GM21786 (cell line): ENCODE results near the gene GPR152.
"Not testable (repeated sequence)": the region's sequence is repeated elsewhere in the genome, so short reads cannot be mapped to it uniquely, and the experiment has no call there.

Experiments used
- ATAC-seq: cut with Tn5 transposase; IDR thresholded peaks from one replicate; pipeline ENCODE4 v1.9.1; 2021; ENCODE audit not compliant: unreplicated experiment

The GPR152 gene

DNA sequence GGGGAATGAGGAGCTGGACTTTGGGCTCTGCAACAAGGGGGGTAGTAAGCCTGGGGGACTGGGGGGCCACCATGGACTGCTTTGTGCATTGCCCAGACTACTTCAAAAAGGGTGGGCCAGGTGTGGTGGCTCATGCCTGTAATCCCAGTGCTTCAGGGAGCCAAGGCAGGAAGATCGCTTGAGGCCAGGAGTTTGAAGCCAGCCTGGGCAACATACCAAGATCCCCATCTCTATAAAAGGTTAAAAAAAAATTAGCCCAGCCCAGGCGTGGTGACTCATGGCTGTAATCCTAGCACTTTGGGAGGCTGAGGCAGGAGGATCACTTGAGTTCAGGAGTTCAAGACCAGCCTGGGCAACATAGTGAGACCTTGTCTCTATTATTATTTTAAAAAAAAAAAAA, 13.0 kb upstream of the GPR152 start:
- ATAC-seq, result not testable (repeated sequence)

DNA sequence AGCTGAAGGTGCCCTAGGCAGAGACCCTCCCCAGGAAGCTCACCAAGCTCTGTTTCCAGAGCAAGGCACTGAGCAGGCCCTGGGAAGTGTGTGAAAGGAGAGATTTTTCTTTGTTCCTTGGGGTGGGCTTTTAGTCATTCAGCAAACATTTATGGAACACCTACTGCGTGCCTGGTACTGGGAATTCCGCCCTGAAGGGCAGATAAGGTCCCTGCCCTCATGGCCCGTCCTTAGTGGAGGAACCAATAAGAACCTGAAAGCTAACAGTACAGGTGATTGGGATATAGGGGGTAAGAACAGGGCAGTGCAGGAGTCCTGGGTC, 12.6 kb upstream of the GPR152 start:
- ATAC-seq, result no peak

DNA sequence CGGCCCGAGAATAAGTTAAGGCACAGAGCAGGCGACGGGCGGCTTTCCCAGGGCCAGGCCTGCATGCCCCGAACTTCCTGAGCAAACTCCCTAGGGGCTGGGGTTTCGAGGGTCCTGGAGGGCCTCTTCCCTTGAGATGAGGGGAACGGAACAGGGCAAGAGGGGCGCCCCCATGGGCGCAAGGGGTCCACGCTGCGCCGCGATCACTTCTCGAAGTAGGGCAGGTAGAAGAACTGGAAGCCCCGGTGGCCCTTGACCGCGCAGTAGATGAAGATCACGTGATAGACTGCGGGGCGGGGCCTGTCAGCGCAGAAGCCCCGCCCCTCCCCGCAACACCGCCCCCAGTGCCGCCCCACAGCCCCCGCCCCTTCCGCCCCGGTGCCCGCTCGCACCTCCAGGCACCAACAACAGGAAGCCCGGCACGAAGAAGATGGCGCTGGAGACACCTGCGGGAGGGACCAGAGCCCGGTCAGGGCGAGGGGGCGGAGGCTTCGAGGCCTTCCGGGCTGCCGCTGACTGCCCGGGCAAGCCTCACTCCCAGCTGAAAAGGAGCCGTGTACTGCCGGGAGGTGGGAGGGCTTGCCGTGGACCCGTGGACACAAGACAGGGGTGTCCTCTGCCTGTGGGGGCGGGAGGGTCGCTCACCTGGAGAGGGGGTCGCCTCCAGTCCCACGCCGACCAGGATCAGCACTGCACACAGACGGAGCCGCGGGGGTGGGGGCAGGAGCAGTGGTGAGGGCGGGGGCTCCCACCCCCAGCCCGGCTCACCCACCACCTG, 12.1 kb upstream of the GPR152 start:
- peak; percentile 45 for ATAC-seq

DNA sequence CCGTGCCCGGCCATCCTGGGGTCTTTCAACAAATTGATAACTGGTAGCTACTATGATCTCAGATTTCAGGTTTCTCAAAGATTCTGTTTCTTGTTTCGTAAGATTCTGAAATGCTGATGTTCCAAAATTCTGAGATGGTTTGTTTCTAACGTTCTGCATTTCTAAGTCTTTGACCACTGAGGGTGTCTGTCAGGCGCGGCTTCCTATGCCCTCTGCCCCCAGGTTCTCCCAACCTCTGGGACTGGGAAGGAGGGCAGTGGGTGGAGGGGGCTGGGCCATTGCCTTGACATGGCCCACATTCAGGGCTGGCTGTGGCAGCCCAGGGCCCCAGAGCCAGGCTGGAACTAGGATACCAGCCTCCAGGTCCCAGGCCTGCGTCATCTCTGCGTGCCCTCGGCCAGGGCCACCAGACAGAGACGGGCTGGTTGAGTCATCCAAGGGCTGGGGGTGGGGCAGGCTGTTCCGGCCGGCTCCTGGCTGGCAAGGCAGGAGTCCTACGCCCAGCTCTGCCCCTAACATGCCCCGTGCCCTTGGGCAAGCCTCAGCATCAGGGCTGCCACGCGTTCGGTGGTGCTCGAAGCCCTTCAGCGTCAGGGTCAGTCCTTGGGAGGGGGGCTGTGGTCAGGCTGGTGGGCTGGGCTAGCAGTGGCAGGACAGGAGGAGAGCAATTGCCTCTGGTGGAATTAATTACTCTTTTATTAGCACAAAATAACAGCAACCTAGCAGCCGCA, 11.3 kb upstream of the GPR152 start:
- ATAC-seq, result no peak

DNA sequence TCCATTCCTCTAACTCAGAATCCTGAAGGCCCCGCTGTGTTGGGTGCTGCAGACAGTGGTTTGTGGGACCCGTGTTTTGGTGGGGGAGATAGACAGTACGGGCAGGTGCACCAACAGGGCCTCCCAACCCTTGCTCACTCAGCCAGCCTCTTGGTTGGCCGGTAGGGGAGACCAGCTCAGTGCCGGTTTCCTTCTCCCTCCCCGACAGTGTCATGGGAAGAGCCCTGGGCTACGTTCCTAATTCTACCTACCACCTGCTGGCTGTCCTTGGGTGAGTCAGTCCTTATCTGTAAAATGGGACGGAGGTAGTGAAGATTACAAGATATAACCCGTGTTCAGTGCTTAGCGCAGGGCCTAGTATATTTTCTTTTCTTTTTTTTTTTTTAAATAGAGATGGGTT, 10.7 kb upstream of the GPR152 start:
- no peak for ATAC-seq

DNA sequence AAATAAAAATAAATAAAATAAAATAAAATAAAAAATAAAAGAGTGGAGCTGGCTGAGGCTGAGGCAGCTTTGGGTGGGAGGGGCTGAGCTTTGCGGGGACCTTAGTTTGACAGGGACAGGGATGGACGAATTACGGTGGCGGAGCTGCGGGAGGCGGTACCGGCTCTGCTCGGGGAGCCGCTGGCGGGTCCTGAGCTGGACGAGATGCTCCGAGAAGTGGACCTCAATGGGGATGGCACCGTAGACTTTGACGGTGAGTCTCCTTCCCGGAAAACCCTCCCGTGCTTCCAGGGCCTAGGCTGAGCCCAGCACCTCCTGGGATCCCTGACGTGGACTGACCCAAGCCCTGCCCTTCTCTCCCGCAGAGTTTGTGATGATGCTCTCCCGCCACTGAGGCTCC, 5.7 kb upstream of the GPR152 start:
- no peak for ATAC-seq

DNA sequence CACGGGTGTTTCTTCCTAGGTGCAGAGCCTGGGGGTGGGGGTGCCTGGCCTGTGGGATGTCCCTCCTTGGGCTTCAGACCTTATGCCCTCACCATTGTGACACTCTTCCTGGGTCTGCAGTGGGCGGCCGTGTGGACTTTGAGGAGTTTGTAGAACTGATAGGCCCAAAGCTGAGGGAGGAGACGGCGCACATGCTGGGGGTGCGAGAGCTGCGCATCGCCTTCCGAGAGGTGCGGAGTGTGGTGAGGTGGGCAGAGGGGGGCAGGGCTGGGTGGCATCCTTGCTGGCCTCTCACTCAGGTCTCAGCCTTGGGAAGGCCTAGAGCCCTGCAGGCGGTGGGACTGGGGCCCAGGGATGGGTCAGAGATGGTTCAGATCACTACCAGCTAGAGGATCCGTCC, 4.9 kb upstream of the GPR152 start:
- ATAC-seq, result no peak

DNA sequence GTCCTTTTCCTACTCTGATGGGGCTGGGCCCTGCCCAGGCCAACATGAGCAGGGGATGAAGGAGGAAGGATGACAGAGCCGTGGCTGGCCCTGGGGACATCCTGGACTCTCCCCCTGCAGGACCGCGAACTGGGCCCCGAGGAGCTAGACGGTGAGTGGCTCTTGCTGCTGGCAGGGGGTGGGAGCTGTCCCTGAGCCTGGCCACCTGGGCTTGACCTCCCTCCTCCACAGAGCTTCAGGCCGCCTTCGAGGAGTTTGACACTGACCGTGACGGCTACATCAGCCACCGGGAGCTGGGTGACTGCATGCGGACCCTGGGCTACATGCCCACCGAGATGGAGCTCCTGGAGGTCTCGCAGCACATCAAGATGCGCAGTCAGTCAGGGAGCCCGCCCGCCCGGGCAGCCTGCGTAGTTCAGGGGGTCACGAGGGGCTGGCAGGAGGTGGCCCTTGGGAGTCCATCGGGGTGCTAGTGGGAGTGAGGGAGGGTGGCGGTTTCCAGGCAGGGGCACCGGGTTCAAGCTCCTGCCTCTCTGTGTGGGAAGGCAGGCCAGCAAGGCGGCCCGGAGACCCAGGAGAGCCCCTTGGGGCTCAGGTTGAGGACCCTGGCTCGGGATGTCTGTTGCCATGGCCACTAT, 3.7 kb upstream of the GPR152 start:
- no peak for ATAC-seq

DNA sequence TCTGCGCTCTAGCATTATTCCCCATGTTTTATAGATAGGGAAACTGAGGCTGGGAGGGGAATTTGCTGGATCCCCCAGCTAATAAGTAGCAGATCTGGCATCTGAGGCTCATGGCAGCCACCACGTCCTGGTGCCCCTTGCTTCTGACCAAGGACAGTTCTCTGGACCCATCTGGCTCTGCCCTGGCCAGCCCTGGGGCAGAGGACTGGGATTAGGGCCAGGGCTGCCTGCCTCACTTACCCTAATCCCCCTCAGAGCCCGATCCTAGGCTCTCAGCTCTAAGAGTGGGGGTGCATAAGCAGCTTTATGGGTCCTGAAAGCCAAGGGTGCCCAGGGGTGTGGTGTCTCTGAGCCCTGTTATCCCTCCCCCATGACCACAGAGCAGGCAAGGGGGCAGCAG, 2.5 kb upstream of the GPR152 start, which contains the start of gene CABP4:
TSS of gene CABP4 (plus strand) at position 301 of the 400 bp plus-strand sequence. CDS start at position 371, 70 bp downstream.
- no peak for ATAC-seq

DNA sequence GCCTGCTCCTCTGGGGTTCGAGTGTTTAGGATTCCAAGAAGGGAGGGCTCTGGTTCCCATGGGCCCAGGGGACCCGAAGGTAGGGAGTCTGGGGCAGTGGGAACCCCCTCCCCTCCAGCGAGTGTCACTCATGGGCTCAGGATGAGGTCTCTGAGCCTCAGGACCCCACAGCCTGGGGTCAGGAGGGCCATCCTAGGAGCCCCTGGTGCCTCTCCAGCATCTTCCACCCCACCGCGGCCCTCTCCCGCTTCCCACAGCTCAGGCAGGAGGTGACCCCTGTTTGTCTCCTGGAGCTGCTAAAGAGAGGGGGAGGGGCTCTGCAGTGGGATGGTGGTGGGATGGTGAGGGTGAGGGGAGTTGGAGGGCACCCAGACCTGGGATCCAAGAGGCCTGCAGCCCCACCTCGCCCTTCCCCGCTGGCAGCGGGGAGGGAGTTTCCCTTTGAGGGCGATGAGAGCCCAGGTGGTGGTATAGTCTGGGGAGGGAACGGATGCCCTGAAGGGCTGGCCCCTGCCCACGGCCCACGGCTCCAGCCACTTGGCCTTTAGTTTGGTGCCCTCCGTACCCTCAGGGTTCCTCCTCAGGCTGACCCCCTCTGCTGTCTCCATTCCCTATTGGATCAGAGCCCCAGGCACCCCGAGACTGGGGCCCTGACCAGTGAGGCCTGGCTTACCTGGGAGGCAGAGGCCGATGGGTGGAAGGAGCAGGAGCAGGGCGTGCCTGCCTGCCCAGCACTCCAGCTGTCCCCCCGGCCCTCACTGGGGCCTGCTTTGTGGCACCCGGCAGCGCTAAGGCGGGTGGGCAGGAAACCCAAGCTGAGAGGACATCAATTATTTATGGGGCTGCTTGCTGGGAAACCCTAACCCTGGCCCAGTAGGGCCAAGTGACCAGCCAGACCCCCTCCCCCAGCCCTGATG, 1.5 kb upstream of the GPR152 start:
- no peak for ATAC-seq

DNA sequence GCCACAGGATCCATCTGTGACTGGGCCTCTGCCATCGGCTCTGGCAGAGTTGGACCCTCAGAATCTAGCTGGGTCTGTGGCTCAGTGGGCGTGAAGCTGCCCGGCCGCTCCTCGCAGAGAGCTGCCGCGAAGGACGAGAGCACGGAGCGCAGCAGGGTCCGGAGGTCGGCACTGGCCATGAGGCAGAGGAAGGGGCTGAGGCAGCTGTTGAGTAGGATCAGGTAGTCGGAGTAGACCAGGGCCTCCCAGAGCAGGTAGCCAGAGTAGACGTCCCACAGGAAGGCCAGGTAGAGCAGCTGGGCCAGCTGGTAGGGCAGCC, 912 bp downstream of the GPR152 start:
- ATAC-seq, result no peak

DNA sequence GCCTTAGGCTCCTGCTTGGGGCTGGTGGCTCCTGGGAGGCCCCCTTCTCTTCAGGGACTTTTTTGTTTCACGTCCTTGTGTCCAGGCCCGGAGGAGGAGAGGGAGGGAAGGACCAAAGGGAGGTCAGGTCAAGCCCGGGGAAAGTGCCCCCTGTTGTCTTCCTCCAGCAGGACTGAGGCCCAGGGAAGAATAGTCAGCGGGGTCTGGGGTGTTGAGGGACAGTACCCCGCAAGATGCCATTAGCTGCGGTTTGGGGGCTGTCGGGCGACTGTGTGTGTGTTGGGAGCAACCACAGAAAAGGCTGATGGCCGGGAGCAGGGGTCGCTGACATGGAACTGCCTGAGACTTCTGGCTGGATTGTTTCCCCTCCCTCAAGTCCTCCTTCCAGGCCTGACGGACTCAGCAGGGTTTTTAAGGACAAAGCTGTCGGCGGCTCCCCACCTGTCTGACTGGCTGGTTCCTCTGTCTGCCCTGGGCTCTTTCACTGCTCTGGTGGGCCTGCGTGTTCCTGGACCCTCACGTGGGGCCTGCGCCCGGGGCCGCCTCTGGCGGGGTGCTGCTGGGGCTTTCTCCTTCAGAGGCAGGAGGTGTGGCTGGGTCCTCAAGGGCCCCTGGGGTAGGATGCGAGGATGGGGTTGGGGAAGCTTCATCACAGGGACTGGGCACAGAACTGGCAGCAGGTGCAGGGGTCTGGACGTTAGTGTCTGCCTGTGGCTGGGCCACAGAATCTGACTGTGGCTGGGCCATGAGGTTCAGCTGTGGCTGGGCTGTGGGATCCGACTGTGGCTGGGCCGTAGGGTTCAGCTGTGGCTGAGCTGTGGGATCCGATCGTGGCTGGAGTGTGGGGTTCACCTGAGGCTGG, 1.5 kb downstream of the GPR152 start:
- ATAC-seq, result no peak

DNA sequence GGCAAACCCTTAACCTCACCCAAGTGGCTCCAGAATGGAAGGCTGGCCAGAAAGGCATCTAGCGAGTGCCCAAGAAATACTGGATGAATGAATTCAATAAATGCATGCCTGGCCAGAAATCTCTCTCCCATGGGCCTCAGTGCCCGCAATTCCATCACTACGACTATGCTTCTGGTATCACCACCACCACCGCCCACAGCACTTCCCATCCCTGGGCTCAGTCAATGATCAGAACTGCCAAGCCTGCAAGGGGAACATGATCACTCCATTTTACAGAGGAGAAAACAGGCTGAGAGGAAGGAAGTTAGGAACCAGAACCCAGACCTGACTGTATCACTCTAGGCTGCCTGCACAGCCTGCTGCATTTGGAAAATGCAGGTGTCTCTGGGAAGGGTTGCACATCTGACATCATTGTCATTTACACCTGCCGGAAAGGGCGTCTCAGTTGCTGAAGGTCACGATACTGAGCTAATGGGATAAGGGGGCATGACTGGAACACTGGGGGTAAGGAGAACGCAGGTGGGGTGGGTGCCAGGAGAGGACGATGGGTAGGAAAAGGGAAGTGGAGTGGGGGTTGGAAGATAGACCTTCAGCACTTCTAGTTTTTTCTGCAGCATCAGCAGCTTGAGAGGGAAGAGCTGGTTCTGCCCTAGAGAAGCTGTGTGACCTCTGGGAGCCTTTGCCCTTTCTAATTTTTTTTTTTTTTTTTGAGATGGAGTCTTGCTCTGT, 3.2 kb downstream of the GPR152 start:
- ATAC-seq, result no peak

DNA sequence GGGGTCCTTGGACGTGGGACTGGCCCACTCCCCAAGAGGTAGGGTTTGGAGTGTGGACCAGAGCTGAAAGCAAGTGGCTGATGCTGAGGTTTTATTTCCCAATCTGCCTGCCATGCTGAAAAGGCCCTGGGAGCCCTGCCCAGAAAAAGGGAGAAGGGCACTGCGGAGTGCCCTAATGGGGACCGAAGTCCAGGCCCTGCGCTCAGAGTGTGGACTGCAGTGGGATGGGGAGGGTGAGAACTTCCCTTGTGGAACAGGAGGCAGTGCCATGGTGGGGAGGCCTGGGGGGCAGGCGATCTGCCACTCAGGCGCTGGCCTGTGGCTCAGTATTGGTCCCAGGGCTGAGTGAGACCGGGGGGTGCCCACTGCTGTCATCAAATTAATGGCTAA, 4.3 kb downstream of the GPR152 start:
- no peak for ATAC-seq

DNA sequence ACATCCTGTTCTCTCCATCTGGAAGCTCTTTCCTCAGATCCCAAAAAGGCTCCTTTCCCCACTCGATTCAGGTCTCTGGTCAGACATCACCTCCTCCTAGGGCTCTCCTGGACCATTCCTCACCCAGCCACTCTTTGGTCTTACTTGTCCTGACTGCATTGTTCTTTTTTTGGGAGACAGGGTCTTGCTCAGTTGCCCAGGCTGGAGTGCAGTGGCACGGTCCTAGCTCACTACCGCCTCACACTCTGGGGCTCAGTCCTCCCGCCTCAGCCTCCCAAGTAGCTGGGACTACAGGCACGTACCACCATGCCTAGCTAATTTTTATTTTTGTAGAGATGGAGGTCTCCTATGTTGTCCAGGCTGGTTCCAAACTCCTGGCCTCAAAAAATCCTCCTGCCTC, 7.0 kb downstream of the GPR152 start:
- no peak for ATAC-seq

DNA sequence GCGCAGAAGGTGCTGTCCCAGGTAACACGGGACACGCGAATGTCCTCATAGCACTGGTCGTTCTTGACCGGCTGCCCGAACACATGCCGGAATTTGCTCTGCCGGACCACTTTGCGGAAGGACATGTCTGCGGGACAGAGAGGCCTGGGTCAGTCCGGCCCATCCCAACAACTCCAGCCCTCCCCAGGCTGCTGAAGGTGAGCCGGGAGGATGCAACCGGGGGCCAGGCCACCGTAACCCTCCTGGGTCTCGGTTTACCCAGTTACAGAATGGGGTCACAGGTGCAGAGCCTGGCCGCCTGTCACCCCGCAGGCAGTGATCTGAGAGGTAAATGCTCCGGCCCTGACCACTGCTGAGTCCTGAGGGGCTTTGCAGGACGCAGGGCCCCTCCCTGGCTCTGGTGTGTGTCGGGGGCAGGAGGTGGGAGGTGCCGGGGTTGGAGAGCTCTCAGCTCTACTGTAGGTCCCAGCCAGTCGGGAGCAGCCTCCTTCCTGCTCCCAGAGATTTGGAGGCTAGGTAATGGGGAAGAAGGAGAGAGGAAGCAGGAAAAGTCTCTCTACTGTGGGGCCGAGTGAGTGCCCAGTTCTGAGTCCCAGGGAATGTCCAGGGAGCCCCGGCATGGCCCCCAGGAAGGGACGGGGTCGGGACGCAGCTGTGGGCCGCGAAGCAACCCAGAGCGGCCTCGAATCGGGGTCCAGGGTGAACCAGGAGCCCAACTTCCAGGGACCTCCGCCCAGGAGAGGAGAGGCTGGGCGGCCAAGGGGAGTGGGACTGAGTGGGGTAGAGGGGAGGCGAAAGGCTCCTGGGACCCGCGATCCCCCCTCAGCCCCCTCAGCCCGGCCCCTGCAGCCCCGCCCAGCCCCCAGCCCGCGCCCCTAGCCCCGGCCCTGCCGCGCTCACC, 9.8 kb downstream of the GPR152 start:
- no peak for ATAC-seq

DNA sequence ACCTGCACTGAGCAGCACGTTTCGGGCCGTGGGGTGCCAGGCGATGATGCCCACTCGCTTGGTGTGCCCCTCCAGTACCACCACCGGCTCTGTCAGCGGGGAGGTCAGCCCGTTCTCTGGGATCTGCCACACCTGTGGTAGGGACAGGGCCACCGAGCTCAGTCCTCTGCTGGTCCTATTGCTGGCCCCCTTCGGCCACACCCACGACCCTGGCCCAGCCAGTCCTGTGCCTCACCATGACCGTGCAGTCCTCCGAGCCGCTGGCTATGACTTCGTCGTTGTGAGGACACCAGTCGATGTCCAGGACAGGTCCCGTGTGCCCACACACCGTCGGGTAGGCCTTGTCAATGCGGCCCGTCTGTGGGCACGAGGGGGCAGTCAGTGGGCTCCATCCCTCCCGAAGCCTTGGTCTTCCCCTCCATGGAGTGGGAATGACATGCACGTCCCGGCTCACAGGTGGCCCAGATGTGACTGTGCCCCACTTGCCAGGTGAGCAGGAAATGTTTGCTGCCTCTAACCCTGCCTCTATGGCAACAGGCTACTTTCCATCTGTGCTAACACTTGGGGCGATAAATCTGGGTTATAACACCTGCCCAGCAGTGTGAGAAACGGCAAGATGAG, 10.7 kb downstream of the GPR152 start:
- ATAC-seq, result no peak

DNA sequence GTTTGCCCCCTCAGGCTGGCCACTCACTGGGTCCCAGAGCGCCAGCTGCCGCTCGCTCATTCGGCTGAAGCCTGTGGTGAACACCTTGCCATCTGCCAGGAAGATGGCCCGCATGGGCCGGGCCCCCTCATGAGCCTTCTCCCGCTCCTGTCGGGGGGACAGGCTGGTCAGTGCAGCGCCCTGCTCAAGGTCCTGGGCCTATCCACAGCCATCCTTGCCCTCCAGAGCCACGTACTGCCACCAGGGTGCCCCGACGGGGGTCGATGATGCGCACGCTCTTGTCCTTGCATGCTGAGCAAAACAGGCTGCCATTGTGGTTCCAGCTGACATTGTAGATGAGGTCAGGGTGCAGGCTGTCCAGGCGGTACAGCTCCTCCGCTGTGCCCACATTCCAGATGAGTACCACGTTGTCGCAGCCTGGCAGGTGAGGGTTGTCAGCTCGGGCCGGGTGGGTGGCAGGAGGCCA, 11.4 kb downstream of the GPR152 start:
- no peak for ATAC-seq
